HepG2 (cell line): ENCODE results near the gene XAGE2.

Experiments used
- EED ChIP-seq: sonication (generic); formaldehyde crosslinking; IDR thresholded peaks from 2 replicates; pipeline ENCODE4 v1.5.0; 2020; ENCODE audit warnings: mild to moderate bottlenecking, missing genetic modification reagents
- EZH2 ChIP-seq: conservative IDR thresholded peaks from 2 replicates; pipeline ENCODE4 v1.6.1; 2012; ENCODE audit warnings: mild to moderate bottlenecking, low read depth, low read length, moderate library complexity
- HDAC1 ChIP-seq: sonication (generic); formaldehyde crosslinking; IDR thresholded peaks from 2 replicates; pipeline ENCODE4 v1.5.1; 2020; ENCODE audit warnings: mild to moderate bottlenecking, missing genetic modification reagents
- MAFK ChIP-seq, 2 experiments: IDR thresholded peaks in 1 of 2; conservative IDR thresholded peaks in 1 of 2; 2 replicates each; pipeline ENCODE4 v1.6.1; 2011; ENCODE audit warnings: improper control_type of control experiment in 2 of 2, low read length in 2 of 2
- MBD4 ChIP-seq: IDR thresholded peaks from 2 replicates; pipeline ENCODE4 v1.6.1; 2012; ENCODE audit warnings: low read length, inconsistent platforms, borderline replicate concordance
- MYC ChIP-seq: sonication (generic); formaldehyde crosslinking; IDR thresholded peaks from 2 replicates; pipeline ENCODE4 v1.9.0; 2021; ENCODE audit warnings: missing genetic modification reagents, borderline replicate concordance
- POLR2AphosphoS5 ChIP-seq: IDR thresholded peaks from 2 replicates; pipeline ENCODE4 v1.6.1; 2012; ENCODE audit warnings: low read depth, low read length
- RAD21 ChIP-seq: fragments of 450-650 bp; formaldehyde crosslinking; IDR thresholded peaks from 2 replicates; pipeline ENCODE4 v1.5.0; 2020; ENCODE audit warnings: mild to moderate bottlenecking
- SP4 ChIP-seq: sonication (generic); formaldehyde crosslinking; IDR thresholded peaks from 2 replicates; pipeline ENCODE4 v1.8.1; 2023; ENCODE audit warnings: mild to moderate bottlenecking, missing genetic modification reagents
- ZKSCAN1 ChIP-seq: fragments of 150-350 bp; IDR thresholded peaks from 2 replicates; pipeline ENCODE4 v1.6.1; 2014; ENCODE audit warnings: low read length
- ZNF282 ChIP-seq: fragments of 450-650 bp; IDR thresholded peaks from 2 replicates; pipeline ENCODE4 v1.6.1; 2018; ENCODE audit not compliant: partially characterized antibody
- ZNF572 ChIP-seq: sonication (generic); formaldehyde crosslinking; IDR thresholded peaks from 2 replicates; pipeline ENCODE4 v1.5.1; 2020; ENCODE audit warnings: mild to moderate bottlenecking, missing genetic modification reagents
- ZNF724P ChIP-seq: sonication (generic); formaldehyde crosslinking; IDR thresholded peaks from 2 replicates; pipeline ENCODE4 v1.8.0; 2022; ENCODE audit warnings: missing genetic modification reagents, borderline replicate concordance

DNA sequence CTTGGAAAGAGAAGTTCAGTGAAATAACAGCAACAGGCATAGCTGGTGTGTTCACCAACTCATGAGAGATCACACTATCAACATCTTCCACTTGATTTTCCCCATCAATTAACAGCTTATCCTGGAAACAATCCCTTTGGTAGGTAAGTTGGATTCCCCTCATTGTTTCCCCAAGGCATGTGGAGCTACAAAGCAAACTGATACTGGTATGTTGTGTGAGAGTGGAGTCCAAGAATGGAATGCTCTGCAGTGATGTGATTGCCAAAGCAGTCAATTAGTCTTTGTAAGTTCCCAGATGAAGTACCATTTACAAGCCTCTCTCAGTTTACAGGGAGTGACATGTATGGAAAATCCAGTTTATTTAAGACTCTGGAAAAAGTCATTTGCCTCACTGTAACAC is 13.7 kb upstream of the XAGE2 start:
- no peak for TF ChIP-seq MAFK (conservative IDR thresholded peaks at IDR 0.05 in 1 of 2, IDR thresholded peaks at IDR 0.05 in 1 of 2; ENCODE audit: low read length in 2 of 2)
- TF ChIP-seq HDAC1, result no peak
- TF ChIP-seq MYC (CRISPR knock-in tag), result no peak
- TF ChIP-seq ZNF724P, result no peak
- no peak for TF ChIP-seq ZNF282
- no peak for TF ChIP-seq EZH2
- TF ChIP-seq EED (CRISPR knock-in tag), result no peak
- TF ChIP-seq MBD4, result no peak
- TF ChIP-seq RAD21, result no peak
- TF ChIP-seq ZNF572 (CRISPR knock-in tag), result no peak
- TF ChIP-seq SP4 (CRISPR knock-in tag), result no peak
- no peak for TF ChIP-seq POLR2AphosphoS5
- TF ChIP-seq ZKSCAN1, result no peak
